GM23248 (cell line): Measurements from ENCODE around the gene WLS. TPM values are rescaled to one million over a fixed set of nuclear protein-coding genes. Genes with fewer than 3 reads are reported as not detected.
A peak's percentile ranks its signal among the peaks of the same experiment; 100 is the strongest.

Experiments
- DNase-seq: peaks from one replicate; pipeline ENCODE4 v3.0.0-alpha.2; 2015
- H2AFZ ChIP-seq: fragments of 200-600 bp; sonication (generic); 2 replicates; pipeline ENCODE4 v1.6.1; 2016; ENCODE audit warnings: antibody characterized with exemption
- H3F3A ChIP-seq: fragments of 200-600 bp; sonication (generic); 2 replicates; pipeline ENCODE4 v1.6.1; 2016; ENCODE audit warnings: mild to moderate bottlenecking, antibody characterized with exemption, mixed run types; ENCODE audit not compliant: insufficient read depth
- H3K27ac ChIP-seq: fragments of 200-600 bp; sonication (generic); 2 replicates; pipeline ENCODE4 v1.5.1; 2016; ENCODE audit warnings: mild to moderate bottlenecking
- H3K27me3 ChIP-seq: fragments of 200-600 bp; sonication (generic); replicated peaks from 2 replicates; pipeline ENCODE4 v1.6.1; 2016; ENCODE audit warnings: mild to moderate bottlenecking; ENCODE audit not compliant: insufficient read depth
- H3K36me3 ChIP-seq: fragments of 200-600 bp; sonication (generic); 2 replicates; pipeline ENCODE4 v1.6.1; 2016; ENCODE audit warnings: low read depth, mild to moderate bottlenecking
- H3K4me1 ChIP-seq: fragments of 200-600 bp; sonication (generic); 2 replicates; pipeline ENCODE4 v1.6.1; 2016; ENCODE audit warnings: mild to moderate bottlenecking; ENCODE audit not compliant: insufficient read depth
- H3K4me2 ChIP-seq: fragments of 200-600 bp; sonication (generic); one replicate; pipeline ENCODE4 v1.6.1; 2016; ENCODE audit warnings: mild to moderate bottlenecking; ENCODE audit not compliant: unreplicated experiment
- H3K4me3 ChIP-seq: fragments of 200-600 bp; sonication (generic); 2 replicates; pipeline ENCODE4 v1.5.1; 2016; ENCODE audit warnings: mild to moderate bottlenecking
- H3K79me2 ChIP-seq: fragments of 200-600 bp; sonication (generic); 2 replicates; pipeline ENCODE4 v1.6.1; 2016; ENCODE audit warnings: mild to moderate bottlenecking; ENCODE audit not compliant: insufficient read depth
- H3K9ac ChIP-seq: fragments of 200-600 bp; sonication (generic); 2 replicates; pipeline ENCODE4 v1.6.1; 2016; ENCODE audit warnings: mild to moderate bottlenecking
- H3K9me2 ChIP-seq: fragments of 200-600 bp; sonication (generic); 2 replicates; pipeline ENCODE4 v1.6.1; 2016; ENCODE audit warnings: mixed run types, mild to moderate bottlenecking, moderate library complexity; ENCODE audit not compliant: insufficient read depth
- H3K9me3 ChIP-seq: fragments of 200-600 bp; sonication (generic); one replicate; pipeline ENCODE4 v1.6.1; 2017; ENCODE audit warnings: low read depth
- H4K20me1 ChIP-seq: fragments of 200-600 bp; sonication (generic); 2 replicates; pipeline ENCODE4 v1.6.0; 2016; ENCODE audit not compliant: insufficient read depth
- EZH2 ChIP-seq: fragments of 200-600 bp; sonication (generic); IDR thresholded peaks from 2 replicates; pipeline ENCODE4 v1.6.1; 2018; ENCODE audit warnings: antibody characterized with exemption, mild to moderate bottlenecking; ENCODE audit not compliant: insufficient read depth, poor library complexity, severe bottlenecking
- EZH2phosphoT487 ChIP-seq: fragments of 200-600 bp; sonication (generic); IDR thresholded peaks from 2 replicates; pipeline ENCODE4 v1.6.1; 2018; ENCODE audit warnings: antibody characterized with exemption, moderate library complexity, mild to moderate bottlenecking, low read depth; ENCODE audit not compliant: insufficient read depth
- WGBS, 2 experiments: methylation state at CpG; one replicate each; pipeline ENCODE4 v1.1.6; 2015 to 2017; ENCODE audit warnings: low lambda C conversion rate in 2 of 2, low coverage in 1 of 2; ENCODE audit errors: missing lambda C conversion rate in 2 of 2; 5-methylcytosine and 5-hydroxymethylcytosine counted together
- in situ Hi-C: fragments of 300-500 bp; cut with MboI; formaldehyde crosslinking; loops from 2 replicates; pipeline ENCODE4 v1.15.0; 2020
- polyA plus RNA-seq: library from polyadenylated mRNA; unstranded; fragments of >200 nt; fragmentation: Nextera tagmentation; extraction: Ambion mirVana; gene quantifications from 2 replicates; pipeline ENCODE4 v1.2.1, GENCODE V29; 2016
- total RNA-seq: library from RNA; depleted of rRNA; stranded (reverse); fragments of >200 nt; shearing (Covaris generic); gene quantifications from 2 replicates; pipeline ENCODE4 v1.2.3, GENCODE V29; 2014

WLS gene
- total and polyA plus RNA-seq, 2 experiments from 2014 or later: 26.7 to 36.4 TPM

DNA sequence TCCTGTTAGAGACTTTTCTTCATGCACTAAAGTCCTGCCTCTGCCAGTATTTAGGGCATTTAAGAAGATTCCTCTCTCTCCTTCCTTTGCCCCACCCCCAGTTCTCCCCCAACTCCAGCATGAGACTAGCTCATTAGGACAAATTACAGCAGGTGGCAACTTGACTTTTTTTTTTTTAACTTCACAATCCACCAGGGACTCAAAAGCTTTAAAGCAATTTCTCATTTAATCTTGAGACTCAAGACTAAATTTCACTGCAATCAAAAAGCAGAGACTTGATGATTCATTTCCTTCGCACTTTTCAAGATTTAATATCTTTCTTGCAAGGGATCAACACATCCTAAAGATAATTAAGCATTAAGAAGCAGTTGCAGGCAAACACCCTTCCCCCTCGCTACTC lies 74.9 kb downstream of the WLS start:
- no peaks in the 10 kb centered on the region for H3K9me3 ChIP-seq
- no peaks in the 10 kb centered on the region for H3K4me1 ChIP-seq
- no peaks in the 10 kb centered on the region for H3K27me3 ChIP-seq
- in situ Hi-C loops: no loop called here
- no peak overlapping the region for H3K4me2 ChIP-seq
- 0 out of 2 replicates have a peak, but pooled peaks cover 8% of the 10 kb centered on the region for H3K36me3 ChIP-seq
- H3K9ac ChIP-seq: no peak overlapping the region
- no peaks in the 10 kb centered on the region for H4K20me1 ChIP-seq
- 92 to 99% methylated on average over 2 of the region's 2 CpGs for WGBS, 2 experiments
- H3K27ac ChIP-seq: no peak overlapping the region
- DNase-seq: no peak
- H2AFZ ChIP-seq: no peak overlapping the region
- H3K9me2 ChIP-seq: no peaks in the 10 kb centered on the region
- no peak overlapping the region for H3K4me3 ChIP-seq
- no peaks in the 10 kb centered on the region for H3K79me2 ChIP-seq
- H3F3A ChIP-seq: no peaks in the 10 kb centered on the region
- TF ChIP-seq EZH2phosphoT487: no peak
- no peak for TF ChIP-seq EZH2

DNA sequence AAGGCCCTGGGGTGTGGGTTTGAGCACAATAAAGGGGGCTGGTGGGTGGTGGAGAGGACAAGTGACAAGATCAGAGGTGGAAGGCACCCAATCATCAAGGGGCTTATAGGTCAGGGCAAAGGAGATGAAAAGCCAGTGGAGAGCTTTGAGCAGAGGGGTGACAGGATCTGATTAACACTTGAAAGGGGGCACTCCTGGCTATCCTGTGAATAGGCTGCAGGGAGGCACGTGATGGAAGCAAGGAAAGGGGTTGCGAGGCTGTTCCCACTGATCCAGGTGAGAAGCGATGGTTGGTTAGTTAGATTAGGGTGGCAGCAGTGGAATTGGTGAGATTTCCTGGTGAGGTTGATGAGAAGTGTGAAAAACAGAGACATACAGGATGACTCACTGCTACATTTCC lies 80.6 kb downstream of the WLS start:
- no peak for TF ChIP-seq EZH2phosphoT487
- no peak for TF ChIP-seq EZH2
- in situ Hi-C loops: no loop called here
- H3K36me3 ChIP-seq: 0 out of 2 replicates have a peak, but pooled peaks cover 15% of the 10 kb centered on the region

GRCh38 chr1:68149907-68150306 lies 82.4 kb downstream of the WLS start:
- Histone ChIP-seq H3K4me1 (no peaks in the 10 kb centered on the region), H3K27me3 (no peaks in the 10 kb centered on the region), H3K4me2 (no peak overlapping the region), H3K4me3 (no peak overlapping the region), H3K27ac (no peak overlapping the region), H3K9ac (no peak overlapping the region), H4K20me1 (no peaks in the 10 kb centered on the region), H2AFZ (no peak overlapping the region), H3K79me2 (no peaks in the 10 kb centered on the region), H3K9me3 (no peaks in the 10 kb centered on the region), H3K36me3 (peaks cover 12% of the 10 kb centered on the region; the same call in 1 of the 2 replicates), H3F3A (0 out of 2 replicates have a peak, but pooled peaks cover 4% of the 10 kb centered on the region), H3K9me2 (no peaks in the 10 kb centered on the region)
- TF ChIP-seq EZH2phosphoT487: no peak
- TF ChIP-seq EZH2: no peak
- 82 to 83% methylated on average over 8 of the region's 8 CpGs for WGBS, 2 experiments
- no peak for DNase-seq
- in situ Hi-C loops: no loop called here

More for the DNA sequence above, 80.6 kb downstream of the WLS start:
- WGBS, 2 experiments: 84 to 85% methylated on average over 3 of the region's 3 CpGs
- Histone ChIP-seq H3K9me2 (no peaks in the 10 kb centered on the region), H3K4me2 (no peak overlapping the region), H3K4me3 (no peak overlapping the region), H3K27ac (no peak overlapping the region), H3K9ac (no peak overlapping the region), H3F3A (0 out of 2 replicates have a peak, but pooled peaks cover 4% of the 10 kb centered on the region), H4K20me1 (no peaks in the 10 kb centered on the region), H2AFZ (no peak overlapping the region), H3K9me3 (no peaks in the 10 kb centered on the region), H3K27me3 (no peaks in the 10 kb centered on the region), H3K79me2 (no peaks in the 10 kb centered on the region), H3K4me1 (no peaks in the 10 kb centered on the region)
- peak; percentile 14 for DNase-seq

GRCh38 chr1:68149110-68149798 lies 83.1 kb downstream of the WLS start:
- no peaks in the 10 kb centered on the region for H4K20me1 ChIP-seq
- in situ Hi-C loops: no loop called here
- DNase-seq: no peak
- 0 out of 2 replicates have a peak, but pooled peaks cover 4% of the 10 kb centered on the region for H3F3A ChIP-seq
- H3K9me2 ChIP-seq: no peaks in the 10 kb centered on the region
- no peaks in the 10 kb centered on the region for H3K79me2 ChIP-seq
- no peak overlapping the region for H3K27ac ChIP-seq
- 82 to 89% methylated on average over 5 of the region's 5 CpGs for WGBS, 2 experiments
- no peaks in the 10 kb centered on the region for H3K4me1 ChIP-seq
- no peak for TF ChIP-seq EZH2
- TF ChIP-seq EZH2phosphoT487: no peak
- no peak overlapping the region for H2AFZ ChIP-seq
- no peak overlapping the region for H3K4me3 ChIP-seq
- no peaks in the 10 kb centered on the region for H3K9me3 ChIP-seq
- H3K9ac ChIP-seq: no peak overlapping the region
- no peaks in the 10 kb centered on the region for H3K27me3 ChIP-seq
- no peak overlapping the region for H3K4me2 ChIP-seq
- peaks cover 9% of the 10 kb centered on the region; the same call in 1 of the 2 replicates for H3K36me3 ChIP-seq
